22Rv1 (cell line): Measurements from ENCODE around the gene ADGRG6.
"Not testable (repeated sequence)": the region's sequence is repeated elsewhere in the genome, so short reads cannot be mapped to it uniquely, and the experiment has no call there.

Source experiments
- H3K27ac ChIP-seq: fragments of 450-650 bp; 2 replicates; pipeline ENCODE4 v1.5.1; 2017
- CTCF ChIP-seq: fragments of 450-650 bp; IDR thresholded peaks from 2 replicates; pipeline ENCODE4 v1.5.1; 2017; ENCODE audit warnings: mild to moderate bottlenecking
- ZFX ChIP-seq: fragments of 450-650 bp; IDR thresholded peaks from 2 replicates; pipeline ENCODE4 v1.6.1; 2017; ENCODE audit warnings: antibody characterized with exemption, borderline replicate concordance

Gene ADGRG6

GRCh38 chr6:142416179-142416578, 114.4 kb downstream of the ADGRG6 start:
- TF ChIP-seq CTCF (no peak), ZFX (no peak)
- no peak overlapping the region for H3K27ac ChIP-seq

GRCh38 chr6:142416686-142417085, 114.9 kb downstream of the ADGRG6 start:
- no peak for TF ChIP-seq ZFX
- TF ChIP-seq CTCF = no peak
- no peak overlapping the region for H3K27ac ChIP-seq

GRCh38 chr6:142417331-142417750, 115.5 kb downstream of the ADGRG6 start:
- no peak overlapping the region for H3K27ac ChIP-seq
- TF ChIP-seq CTCF (no peak), ZFX (no peak)

- H3K27ac ChIP-seq = no peak overlapping the region
- TF ChIP-seq CTCF = no peak
- TF ChIP-seq ZFX = no peak
Measured at GRCh38 chr6:142419071-142419470, 117.3 kb downstream of the ADGRG6 start.

- TF ChIP-seq ZFX = no peak
- TF ChIP-seq CTCF = no peak
- peak overlapping the region; percentile 47 for H3K27ac ChIP-seq
Measured at GRCh38 chr6:142420802-142421201, 119.0 kb downstream of the ADGRG6 start.

GRCh38 chr6:142421285-142422117, 119.7 kb downstream of the ADGRG6 start:
- TF ChIP-seq ZFX = no peak
- TF ChIP-seq CTCF = no peak
- H3K27ac ChIP-seq = peak overlapping the region; percentile 47

- not testable (repeated sequence) for H3K27ac ChIP-seq
Measured at GRCh38 chr6:142426444-142427132, 124.8 kb downstream of the ADGRG6 start.

- not testable (repeated sequence) for H3K27ac ChIP-seq
Measured at GRCh38 chr6:142428468-142428867, 126.7 kb downstream of the ADGRG6 start.
